SH-SY5Y (cell line): ENCODE data around the gene ATP1A1.

Experiments used
- GATA2 ChIP-seq: IDR thresholded peaks from 2 replicates; pipeline ENCODE4 v1.6.1; 2011; ENCODE audit warnings: mild to moderate bottlenecking, low read depth, low read length
- GATA3 ChIP-seq: IDR thresholded peaks from 2 replicates; pipeline ENCODE4 v1.6.1; 2011; ENCODE audit warnings: low read depth, mild to moderate bottlenecking, low read length, moderate library complexity

DNA sequence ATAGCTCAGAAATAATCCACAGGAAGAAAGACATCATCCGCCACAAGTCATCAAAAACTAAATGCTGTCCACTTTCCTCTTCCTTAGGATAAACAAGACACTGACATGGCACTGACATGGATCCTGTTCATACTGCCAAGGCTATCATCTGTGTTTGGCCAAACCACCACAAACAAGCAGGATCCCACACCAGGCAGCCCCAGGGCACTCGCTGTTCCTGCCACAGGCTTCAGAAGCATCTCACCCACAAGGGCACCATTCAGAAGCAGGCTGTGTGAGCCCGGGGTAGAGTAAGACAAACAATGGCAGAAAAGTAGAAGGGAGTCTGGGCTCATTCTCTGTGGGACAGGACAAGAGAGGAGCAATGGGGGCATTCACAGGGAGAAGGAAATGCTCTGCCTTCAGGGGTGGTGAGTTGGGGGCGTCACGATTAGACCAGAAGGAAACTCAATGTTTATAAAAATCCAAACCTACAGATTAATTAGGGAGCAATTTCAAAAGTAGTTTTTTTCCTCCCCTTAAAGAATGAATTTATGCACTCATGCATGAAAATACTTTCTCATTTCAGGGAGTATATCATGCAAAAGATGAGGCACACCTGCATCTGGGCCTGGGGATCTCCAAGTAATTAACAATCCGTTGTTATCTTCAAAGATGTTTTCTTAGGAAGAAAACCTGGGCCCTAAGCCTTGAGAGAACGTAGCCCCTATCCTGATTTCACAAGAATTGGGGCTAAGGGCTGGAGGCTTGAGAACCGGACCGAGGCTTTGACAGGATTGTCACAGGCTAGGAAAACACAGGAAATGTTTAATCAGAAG lies 43.3 kb upstream of the ATP1A1 start:
- no peak for TF ChIP-seq GATA2
- no peak for TF ChIP-seq GATA3
